IMR-90 (cell line): ENCODE data around the gene PRORP.

Experiments used
- BHLHE40 ChIP-seq: fragments of 150-350 bp; IDR thresholded peaks from 2 replicates; pipeline ENCODE4 v1.6.1; 2016; ENCODE audit warnings: mild to moderate bottlenecking, low read depth, low read length
- CEBPB ChIP-seq: IDR thresholded peaks from 2 replicates; pipeline ENCODE4 v1.6.1; 2012; ENCODE audit warnings: low read depth, low read length, improper control_type of control experiment
- CHD1 ChIP-seq: IDR thresholded peaks from 2 replicates; pipeline ENCODE4 v1.6.1; 2012; ENCODE audit warnings: low read depth, low read length, improper control_type of control experiment
- CTCF ChIP-seq: conservative IDR thresholded peaks from 2 replicates; pipeline ENCODE4 v1.5.1; 2012; ENCODE audit warnings: mild to moderate bottlenecking, low read depth, low read length, improper control_type of control experiment
- FOS ChIP-seq: fragments of 150-350 bp; IDR thresholded peaks from 2 replicates; pipeline ENCODE4 v1.6.1; 2016; ENCODE audit warnings: low read depth, low read length
- MAFK ChIP-seq: IDR thresholded peaks from 2 replicates; pipeline ENCODE4 v1.6.1; 2012; ENCODE audit warnings: low read depth, low read length, improper control_type of control experiment
- MAZ ChIP-seq: IDR thresholded peaks from 2 replicates; pipeline ENCODE4 v1.6.1; 2012; ENCODE audit warnings: low read depth, mild to moderate bottlenecking, low read length, improper control_type of control experiment, moderate library complexity, borderline replicate concordance
- POLR2A ChIP-seq: IDR thresholded peaks from 2 replicates; pipeline ENCODE4 v1.6.1; 2012; ENCODE audit warnings: mild to moderate bottlenecking, low read depth, low read length
- RAD21 ChIP-seq: IDR thresholded peaks from 2 replicates; pipeline ENCODE4 v1.6.1; 2012; ENCODE audit warnings: low read length, improper control_type of control experiment
- RFX5 ChIP-seq: IDR thresholded peaks from 2 replicates; pipeline ENCODE4 v1.8.0; 2012; ENCODE audit warnings: low read depth, mild to moderate bottlenecking, low read length, moderate library complexity
- SMC3 ChIP-seq: fragments of 150-350 bp; IDR thresholded peaks from 2 replicates; pipeline ENCODE4 v1.6.1; 2016; ENCODE audit warnings: low read depth, mild to moderate bottlenecking, antibody characterized with exemption, low read length, moderate library complexity
- USF2 ChIP-seq: fragments of 150-350 bp; IDR thresholded peaks from 2 replicates; pipeline ENCODE4 v1.6.1; 2017; ENCODE audit warnings: mild to moderate bottlenecking, antibody characterized with exemption, low read length, low read depth

GRCh38 chr14:35144029-35144428 lies 21.7 kb downstream of the PRORP start:
- TF ChIP-seq CTCF (no peak), MAFK (no peak), USF2 (no peak), CEBPB (no peak), POLR2A (no peak), RAD21 (no peak), SMC3 (no peak), MAZ (no peak), FOS (no peak), RFX5 (no peak), BHLHE40 (no peak), CHD1 (no peak)
